Measurements from ENCODE around the gene SORBS1. TPM values are rescaled to one million over a fixed set of nuclear protein-coding genes. Genes with fewer than 3 reads are reported as not detected.

The SORBS1 gene
- total RNA-seq, 1 donor from 2014 or later: 896 TPM

DNA sequence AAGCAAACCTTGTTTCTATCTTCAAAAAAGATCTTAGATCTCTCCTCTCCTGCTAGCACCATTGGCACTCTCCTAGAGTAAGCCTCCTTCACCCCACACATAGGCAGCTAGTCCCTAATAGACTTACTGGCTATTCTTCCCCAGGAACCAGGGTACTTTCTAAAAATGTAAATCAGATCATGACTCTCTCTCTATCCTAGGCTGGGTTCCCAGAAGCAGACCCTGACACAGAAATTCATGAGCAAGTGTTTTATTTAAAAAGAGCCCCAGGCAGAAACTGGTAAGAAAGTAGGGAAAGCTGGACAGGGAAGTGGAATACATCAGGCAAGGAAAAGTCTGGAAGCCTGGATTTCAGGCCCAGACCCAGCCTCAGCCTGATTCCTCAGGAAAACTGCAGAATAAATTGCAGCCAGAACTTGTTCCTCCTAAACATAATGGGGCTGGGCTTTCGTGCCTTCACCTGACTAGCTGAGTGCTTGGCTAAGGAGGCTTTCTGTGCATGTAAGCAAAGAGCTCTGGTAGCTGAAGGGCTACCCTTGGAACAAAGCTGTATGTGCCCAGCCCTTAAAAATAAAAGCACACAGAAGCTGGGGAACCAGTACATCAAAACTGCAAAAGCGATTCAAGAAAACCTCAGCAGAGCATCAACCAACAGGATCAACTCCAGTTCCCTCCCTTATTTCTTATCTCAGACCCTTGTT lies 18.8 kb upstream of the SORBS1 start:
- DNase-seq: no peak
- Histone ChIP-seq H3K27me3 (ENCODE audit: low read depth) (no peaks in the 10 kb centered on the region), H3K9me3 (replicated peaks) (no peaks in the 10 kb centered on the region), H3K36me3 (no peaks in the 10 kb centered on the region), H3K4me3 (no peak overlapping the region), H3K4me1 (peaks cover 22% of the 10 kb centered on the region), H3K27ac (replicated peaks) (no peak overlapping the region)
- TF ChIP-seq CTCF (IDR thresholded peaks at IDR 0.05; ENCODE audit: borderline replicate concordance): no peak
- intact Hi-C loops (cut with micrococcal nuclease): no loop called here

DNA sequence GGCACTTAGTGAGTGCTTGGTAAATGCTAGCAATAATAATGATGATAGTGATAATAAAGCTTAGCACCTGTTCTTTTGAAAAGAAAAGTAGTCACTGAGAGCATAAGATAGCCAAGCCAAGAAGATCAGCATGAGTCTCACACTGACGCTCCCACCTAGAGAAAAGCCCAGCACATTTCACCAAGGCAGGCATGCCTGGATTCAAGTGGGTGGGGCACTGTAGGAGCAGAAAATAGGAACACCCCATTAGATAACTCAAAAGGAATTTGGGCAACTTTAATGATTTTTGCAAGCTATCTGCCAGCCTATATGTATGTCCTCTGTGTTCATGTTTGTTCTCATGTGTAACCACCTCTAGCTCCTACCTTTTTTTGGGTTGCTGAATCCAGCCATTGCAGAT lies 18.1 kb upstream of the SORBS1 start:
- Histone ChIP-seq H3K36me3 (no peaks in the 10 kb centered on the region), H3K27me3 (ENCODE audit: low read depth) (no peaks in the 10 kb centered on the region), H3K27ac (replicated peaks) (no peak overlapping the region), H3K9me3 (replicated peaks) (no peaks in the 10 kb centered on the region), H3K4me1 (peaks cover 29% of the 10 kb centered on the region), H3K4me3 (no peak overlapping the region)
- no peak for DNase-seq
- no peak for TF ChIP-seq CTCF (IDR thresholded peaks at IDR 0.05; ENCODE audit: borderline replicate concordance)
- intact Hi-C loops (cut with micrococcal nuclease): no loop called here

DNA sequence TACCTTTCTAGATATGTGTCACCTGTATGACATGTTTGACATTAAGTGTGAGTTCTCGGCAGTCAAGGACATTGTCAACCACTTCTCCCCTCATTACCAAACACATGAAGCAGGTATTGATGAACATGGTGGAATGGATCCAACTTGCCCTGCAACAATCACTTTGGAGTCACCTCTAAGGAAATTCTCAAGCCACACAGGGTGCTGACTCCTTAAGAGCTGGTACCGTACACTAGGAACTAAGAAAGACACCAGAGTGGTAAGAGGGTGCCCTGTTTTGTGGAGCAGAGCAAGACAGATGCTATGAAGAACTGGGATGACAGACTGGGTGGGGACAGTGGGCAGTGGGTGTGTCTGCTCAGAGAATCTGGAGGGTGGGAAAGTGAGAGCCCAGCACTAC lies 17.4 kb upstream of the SORBS1 start:
- Histone ChIP-seq H3K36me3 (no peaks in the 10 kb centered on the region), H3K4me1 (peaks cover 36% of the 10 kb centered on the region), H3K9me3 (replicated peaks) (no peaks in the 10 kb centered on the region), H3K4me3 (no peak overlapping the region), H3K27me3 (ENCODE audit: low read depth) (no peaks in the 10 kb centered on the region), H3K27ac (replicated peaks) (no peak overlapping the region)
- intact Hi-C loops (cut with micrococcal nuclease): no loop called here
- TF ChIP-seq CTCF (IDR thresholded peaks at IDR 0.05; ENCODE audit: borderline replicate concordance): no peak
- no peak for DNase-seq

DNA sequence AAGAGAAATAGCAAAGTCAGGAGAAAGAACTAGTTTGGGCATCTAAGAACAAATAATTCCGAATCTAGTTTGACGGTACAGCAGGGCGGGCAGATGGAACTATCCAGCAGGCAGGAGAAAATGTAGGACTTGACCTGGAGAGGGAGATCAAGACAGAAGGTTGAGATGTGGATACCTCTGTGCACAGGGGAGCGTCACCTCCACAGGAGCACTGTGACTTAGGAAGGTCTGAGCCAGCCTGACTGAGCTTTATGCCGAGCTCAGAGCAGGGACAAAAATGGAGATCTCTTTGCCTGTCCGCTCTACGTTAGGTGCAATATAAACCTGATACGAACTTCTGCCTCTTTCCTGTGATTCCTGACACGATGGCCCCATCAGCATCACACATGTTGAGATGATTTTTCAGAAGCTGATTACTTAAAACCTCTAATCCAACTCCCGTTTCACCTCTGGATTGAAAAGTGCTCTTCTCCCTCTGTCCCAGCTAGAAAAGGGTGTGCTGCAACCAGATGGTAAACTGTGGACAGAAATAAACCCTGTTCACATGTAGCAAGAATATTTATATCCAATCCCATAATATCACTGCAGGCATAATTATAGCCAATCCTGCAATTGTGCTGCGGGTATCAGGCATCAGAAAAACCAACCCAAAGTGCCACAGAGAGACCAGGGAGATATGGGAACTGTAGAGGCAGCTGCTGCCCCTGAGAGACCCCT lies 13.6 kb upstream of the SORBS1 start:
- H3K4me3 ChIP-seq: peak overlapping the region; percentile 17
- intact Hi-C loops (cut with micrococcal nuclease): no loop called here
- DNase-seq: no peak
- peaks cover 29% of the 10 kb centered on the region for H3K4me1 ChIP-seq
- H3K36me3 ChIP-seq: no peaks in the 10 kb centered on the region
- H3K27ac ChIP-seq (replicated peaks): peak overlapping the region; percentile 68
- H3K27me3 ChIP-seq (ENCODE audit: low read depth): no peaks in the 10 kb centered on the region
- TF ChIP-seq CTCF (IDR thresholded peaks at IDR 0.05; ENCODE audit: borderline replicate concordance): no peak
- H3K9me3 ChIP-seq (replicated peaks): no peaks in the 10 kb centered on the region

- no peak for DNase-seq
- H3K36me3 ChIP-seq: no peaks in the 10 kb centered on the region
- H3K27me3 ChIP-seq (ENCODE audit: low read depth): no peaks in the 10 kb centered on the region
- peak overlapping the region; percentile 68 for H3K27ac ChIP-seq (replicated peaks)
- peaks cover 27% of the 10 kb centered on the region for H3K4me1 ChIP-seq
- no peak overlapping the region for H3K4me3 ChIP-seq
- no peaks in the 10 kb centered on the region for H3K9me3 ChIP-seq (replicated peaks)
- TF ChIP-seq CTCF (IDR thresholded peaks at IDR 0.05; ENCODE audit: borderline replicate concordance): no peak
- intact Hi-C loops (cut with micrococcal nuclease): no loop called here
These were observed 12.9 kb upstream of the SORBS1 start for GRCh38 chr10:95573964-95574604.

All from left ventricle myocardium inferior (tissue), 1 donor.